SK-N-SH (cell line): ENCODE data around the gene SLC41A3. TPM values are rescaled to one million over a fixed set of nuclear protein-coding genes. Genes with fewer than 3 reads are reported as not detected.

Experiments
- CTCF ChIA-PET: fragments of 300-600, 350-600 bp; formaldehyde crosslinking; extraction: SDS; loops from one replicate; lab custom pipeline; 2021; lab: Yijun Ruan, JAX
- POLR2A ChIA-PET: fragments of 350-600 bp; sonication (Branson Sonifier 250); formaldehyde crosslinking; extraction: SDS; loops from one replicate; lab custom pipeline; 2020; ENCODE audit warnings: antibody characterized with exemption, inconsistent platforms; lab: Yijun Ruan, JAX
- DNase-seq: peaks from one replicate; pipeline ENCODE4 v3.0.0; 2012
- H2AFZ ChIP-seq: fragments of 200-600 bp; sonication (generic); 2 replicates; pipeline ENCODE4 v1.8.1; 2016; ENCODE audit warnings: antibody characterized with exemption, mild to moderate bottlenecking, low read depth
- H3F3A ChIP-seq: fragments of 200-600 bp; sonication (generic); replicated peaks from 2 replicates; pipeline ENCODE3; 2016; ENCODE audit warnings: antibody characterized with exemption, mild to moderate bottlenecking; ENCODE audit not compliant: insufficient read depth
- H3K27ac ChIP-seq, 2 experiments: fragments of 200-500 bp in 1 of 2; fragments of 200-600 bp in 1 of 2; sonication (Bioruptor generic) in 1 of 2; sonication (generic), shearing (Covaris generic) in 1 of 2; 2 replicates each; pipeline versions ENCODE4 v1.5.1 to v1.6.1; 2014 to 2016; ENCODE audit warnings: low read depth in 2 of 2, inconsistent platforms in 1 of 2, low read length in 1 of 2, mild to moderate bottlenecking in 1 of 2, mixed read lengths in 1 of 2
- H3K27me3 ChIP-seq: fragments of 200-600 bp; sonication (generic), shearing (Covaris generic); 2 replicates; pipeline ENCODE4 v1.6.1; 2016; ENCODE audit warnings: mixed run types; ENCODE audit not compliant: insufficient read depth
- H3K36me3 ChIP-seq, 2 experiments: fragments of 200-500 bp in 1 of 2; fragments of 200-600 bp in 1 of 2; sonication (Bioruptor generic) in 1 of 2; sonication (generic) in 1 of 2; replicated peaks in 1 of 2; 2 replicates each; pipeline versions ENCODE3 to v1.5.1; 2014 to 2016; ENCODE audit warnings: low read length in 1 of 2, mild to moderate bottlenecking in 1 of 2; ENCODE audit not compliant: insufficient read depth in 2 of 2, control insufficient read depth in 1 of 2
- H3K4me1 ChIP-seq, 2 experiments: fragments of 200-500 bp in 1 of 2; fragments of 200-600 bp in 1 of 2; sonication (Bioruptor generic) in 1 of 2; sonication (generic), shearing (Covaris generic) in 1 of 2; 2 replicates each; pipeline versions ENCODE4 v1.5.1 to v1.6.1; 2014 to 2016; ENCODE audit warnings: low read depth in 1 of 2, low read length in 1 of 2, mixed run types in 1 of 2; ENCODE audit not compliant: insufficient read depth in 2 of 2, control insufficient read depth in 1 of 2
- H3K4me2 ChIP-seq: fragments of 200-600 bp; sonication (generic), shearing (Covaris generic); 2 replicates; pipeline ENCODE4 v1.6.1; 2017; ENCODE audit warnings: mixed run types
- H3K4me3 ChIP-seq, 2 experiments: fragments of 200-500 bp in 1 of 2; fragments of 200-600 bp in 1 of 2; sonication (Bioruptor generic) in 1 of 2; sonication (generic), shearing (Covaris generic) in 1 of 2; 2 replicates each; pipeline versions ENCODE4 v1.5.1 to v1.8.1; 2014 to 2016; ENCODE audit warnings: low read depth in 2 of 2, inconsistent platforms in 1 of 2, low read length in 1 of 2, mild to moderate bottlenecking in 1 of 2, mixed read lengths in 1 of 2, moderate library complexity in 1 of 2
- H3K79me2 ChIP-seq: fragments of 200-600 bp; sonication (generic); 2 replicates; pipeline ENCODE4 v1.8.1; 2017; ENCODE audit warnings: mild to moderate bottlenecking; ENCODE audit not compliant: insufficient read depth
- H3K9ac ChIP-seq: fragments of 200-600 bp; sonication (generic); 2 replicates; pipeline ENCODE4 v1.6.1; 2017; ENCODE audit warnings: mixed run types
- H3K9me2 ChIP-seq: fragments of 200-600 bp; sonication (generic); 2 replicates; pipeline ENCODE4 v1.6.1; 2017; ENCODE audit warnings: mixed run types
- H3K9me3 ChIP-seq: fragments of 200-600 bp; sonication (generic); 2 replicates; pipeline ENCODE4 v1.6.1; 2017; ENCODE audit warnings: mixed run types, mild to moderate bottlenecking, moderate library complexity
- H4K20me1 ChIP-seq: fragments of 200-600 bp; sonication (generic); 2 replicates; pipeline ENCODE4 v1.6.1; 2017; ENCODE audit warnings: mild to moderate bottlenecking, mixed run types; ENCODE audit not compliant: insufficient read depth
- CHD2 ChIP-seq: fragments of 150-350 bp; IDR thresholded peaks from 2 replicates; pipeline ENCODE4 v1.6.1; 2018; ENCODE audit warnings: low read length; ENCODE audit not compliant: partially characterized antibody
- CTCF ChIP-seq: fragments of 200-600 bp; sonication (generic); IDR thresholded peaks from 2 replicates; pipeline ENCODE4 v1.6.1; 2017; ENCODE audit warnings: antibody characterized with exemption, mild to moderate bottlenecking, moderate library complexity
- ELF1 ChIP-seq: IDR thresholded peaks from 2 replicates; pipeline ENCODE4 v1.4.0; 2012
- EP300 ChIP-seq, 2 experiments: IDR thresholded peaks; 2 replicates each; pipeline versions ENCODE4 v1.4.0 to v1.6.1; 2012; ENCODE audit warnings: borderline replicate concordance in 1 of 2, low read depth in 1 of 2, low read length in 1 of 2
- FOXJ3 ChIP-seq: sonication (generic); formaldehyde crosslinking; IDR thresholded peaks from 2 replicates; pipeline ENCODE4 v1.5.1; 2020; ENCODE audit warnings: mild to moderate bottlenecking, missing genetic modification reagents
- GABPA ChIP-seq: IDR thresholded peaks from 2 replicates; pipeline ENCODE4 v1.4.0; 2012; ENCODE audit warnings: low read depth, mild to moderate bottlenecking
- GATA2 ChIP-seq: sonication (generic); formaldehyde crosslinking; IDR thresholded peaks from 2 replicates; pipeline ENCODE4 v1.5.0; 2020; ENCODE audit warnings: mild to moderate bottlenecking, missing genetic modification reagents
- IRF3 ChIP-seq: fragments of 150-350 bp; IDR thresholded peaks from 2 replicates; pipeline ENCODE4 v1.6.1; 2016; ENCODE audit warnings: mild to moderate bottlenecking, low read depth, low read length
- MAX ChIP-seq: IDR thresholded peaks from 2 replicates; pipeline ENCODE4 v1.4.0; 2012; ENCODE audit warnings: low read depth
- MEF2A ChIP-seq: IDR thresholded peaks from 2 replicates; pipeline ENCODE4 v1.4.0; 2012; ENCODE audit warnings: low read depth, borderline replicate concordance
- MXI1 ChIP-seq: IDR thresholded peaks from 2 replicates; pipeline ENCODE4 v1.6.1; 2012; ENCODE audit warnings: mild to moderate bottlenecking, low read depth, low read length, improper control_type of control experiment
- NRF1 ChIP-seq: IDR thresholded peaks from 2 replicates; pipeline ENCODE4 v1.6.1; 2012; ENCODE audit warnings: low read depth, mild to moderate bottlenecking, low read length
- PBX3 ChIP-seq: IDR thresholded peaks from 2 replicates; pipeline ENCODE4; 2012
- POLR2AphosphoS5 ChIP-seq: IDR thresholded peaks from 2 replicates; pipeline ENCODE4 v1.6.1; 2012; ENCODE audit warnings: low read depth, low read length
- RCOR1 ChIP-seq: fragments of 150-350 bp; IDR thresholded peaks from 2 replicates; pipeline ENCODE4 v1.6.1; 2017; ENCODE audit warnings: antibody characterized with exemption, low read length
- RFX5 ChIP-seq: IDR thresholded peaks from 2 replicates; pipeline ENCODE4 v1.6.1; 2012; ENCODE audit warnings: mild to moderate bottlenecking, improper control_type of control experiment, low read length
- RXRA ChIP-seq: IDR thresholded peaks from 2 replicates; pipeline ENCODE4 v1.4.0; 2012; ENCODE audit warnings: low read depth, mild to moderate bottlenecking, borderline replicate concordance
- SMC3 ChIP-seq: IDR thresholded peaks from 2 replicates; pipeline ENCODE4 v1.6.1; 2012; ENCODE audit warnings: low read depth, low read length, improper control_type of control experiment
- TAF1 ChIP-seq: IDR thresholded peaks from 2 replicates; pipeline ENCODE4 v1.6.1; 2012; ENCODE audit warnings: low read depth, mild to moderate bottlenecking, low read length, moderate library complexity, borderline replicate concordance
- TCF12 ChIP-seq: IDR thresholded peaks from 2 replicates; pipeline ENCODE4 v1.4.0; 2012
- TEAD4 ChIP-seq: IDR thresholded peaks from 2 replicates; pipeline ENCODE4 v1.4.0; 2012; ENCODE audit warnings: mild to moderate bottlenecking, borderline replicate concordance; ENCODE audit not compliant: insufficient read depth
- WGBS: methylation state at CpG from one replicate; pipeline ENCODE4 v1.1.6; 2017; ENCODE audit warnings: low lambda C conversion rate; 5-methylcytosine and 5-hydroxymethylcytosine counted together
- polyA plus RNA-seq, 3 experiments: library from polyadenylated mRNA; depleted of rRNA; stranded (reverse); fragments of >200 nt; gene quantifications; 2 replicates each; pipeline ENCODE4 v1.2.3, GENCODE V29; 2012

The SLC41A3 gene
- polyA plus RNA-seq, 1 of the 3 experiments (the other 2 are of a cell fraction), result 53.4 TPM

GRCh38 chr3:126116526-126116925 is 32.6 kb upstream of the SLC41A3 start:
- Histone ChIP-seq H3K27ac (no peak overlapping the region), H3K36me3 (no peaks in the 10 kb centered on the region), H3K4me1 (no peaks in the 10 kb centered on the region), H4K20me1 (no peaks in the 10 kb centered on the region), H3K9me3 (no peaks in the 10 kb centered on the region), H3K9me2 (no peaks in the 10 kb centered on the region), H3K9ac (no peak overlapping the region), H3K79me2 (no peaks in the 10 kb centered on the region), H3K4me2 (no peak overlapping the region), H3K4me3 (no peak overlapping the region), H2AFZ (no peak overlapping the region), H3K27me3 (no peaks in the 10 kb centered on the region; the same call in 1 of the 2 replicates), H3F3A (no peaks in the 10 kb centered on the region)
- TF ChIP-seq CHD2, result no peak
- TF ChIP-seq NRF1, result no peak
- TF ChIP-seq MAX, result no peak
- no peak for TF ChIP-seq FOXJ3 (CRISPR knock-in tag)
- TF ChIP-seq CTCF, result no peak
- no peak for TF ChIP-seq MXI1
- no peak for TF ChIP-seq ELF1
- no peak for TF ChIP-seq RFX5
- TF ChIP-seq EP300 (IDR thresholded peaks at IDR 0.05; ENCODE audit: borderline replicate concordance in 1 of 2, low read depth in 1 of 2, low read length in 1 of 2), result no peak
- TF ChIP-seq GATA2 (CRISPR knock-in tag), result no peak
- no peak for TF ChIP-seq GABPA
- TF ChIP-seq POLR2AphosphoS5, result no peak
- TF ChIP-seq TEAD4, result no peak
- no peak for TF ChIP-seq RXRA
- no peak for TF ChIP-seq TCF12
- no peak for DNase-seq
- ChIA-PET POLR2A (no interaction called here), CTCF (interaction anchor here (0.7 to 4.3 kb wide), 3 partner anchors 8 to 17 kb away, joined by 3 to 25 read pairs (median 4); no protein-coding TSS in a partner anchor)
- 38% methylated on average over 1 of the region's 1 CpG for WGBS

- WGBS, result 85% methylated on average over 16 of the region's 16 CpGs
- no peak for DNase-seq
- POLR2A ChIA-PET, result no interaction called here
These were observed 30.8 kb upstream of the SLC41A3 start for GRCh38 chr3:126114443-126115386.

More at GRCh38 chr3:126114443-126115386, 30.8 kb upstream of the SLC41A3 start:
- Histone ChIP-seq H3K9ac (no peak overlapping the region), H3F3A (no peaks in the 10 kb centered on the region), H3K79me2 (no peaks in the 10 kb centered on the region), H3K9me3 (no peaks in the 10 kb centered on the region), H3K9me2 (no peaks in the 10 kb centered on the region), H3K36me3 (no peaks in the 10 kb centered on the region), H3K27ac (no peak overlapping the region), H3K4me2 (no peak overlapping the region), H3K4me3 (no peak overlapping the region), H2AFZ (no peak overlapping the region), H3K27me3 (no peaks in the 10 kb centered on the region; the same call in 1 of the 2 replicates), H3K4me1 (no peaks in the 10 kb centered on the region), H4K20me1 (no peaks in the 10 kb centered on the region)
- CTCF ChIA-PET, result interaction anchor here (0.9 to 4.3 kb wide), 3 partner anchors 10 to 18 kb away, joined by 3 to 25 read pairs (median 4); no protein-coding TSS in a partner anchor
- no peak for TF ChIP-seq SMC3
- no peak for TF ChIP-seq TAF1
- no peak for TF ChIP-seq PBX3
- no peak for TF ChIP-seq RCOR1
- TF ChIP-seq EP300 (IDR thresholded peaks at IDR 0.05; ENCODE audit: borderline replicate concordance in 1 of 2, low read depth in 1 of 2, low read length in 1 of 2), result no peak
- TF ChIP-seq MXI1, result no peak
- no peak for TF ChIP-seq IRF3
- no peak for TF ChIP-seq TEAD4
- no peak for TF ChIP-seq MEF2A
- TF ChIP-seq GATA2 (CRISPR knock-in tag), result no peak
- no peak for TF ChIP-seq POLR2AphosphoS5
- TF ChIP-seq ELF1, result no peak
